ENCODE results near the gene SMR3B. TPM values are rescaled to one million over a fixed set of nuclear protein-coding genes. Genes with fewer than 3 reads are reported as not detected.

Gene SMR3B
- total RNA-seq, 3 donors from 2014 or later = not detected

DNA sequence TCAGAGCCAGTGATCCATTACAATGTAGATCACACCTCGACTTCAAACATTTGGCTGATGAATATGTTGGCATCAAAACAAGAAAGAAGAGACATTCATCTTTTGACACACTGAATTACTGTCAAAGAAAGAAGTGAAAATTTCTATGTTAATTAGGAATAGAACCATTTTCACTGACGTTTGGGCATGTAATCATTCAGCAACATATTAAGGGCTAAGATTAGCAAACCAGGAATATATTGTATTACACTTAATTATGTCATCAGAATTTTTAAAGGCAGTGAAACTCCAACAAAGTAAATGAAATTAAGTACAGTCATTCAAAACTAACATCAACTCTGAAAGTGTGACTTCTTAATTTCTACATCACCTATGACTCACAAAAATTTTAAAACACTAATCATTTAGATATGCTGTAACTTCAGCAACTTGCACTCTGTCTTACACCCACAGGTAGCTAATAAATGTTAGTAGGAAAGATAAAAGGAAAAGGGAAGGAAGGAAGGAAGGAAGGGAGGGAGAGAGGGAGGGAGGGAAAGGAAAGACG is 23.7 kb upstream of the SMR3B start:
- Histone ChIP-seq H3K27ac (no peak overlapping the region), H3K4me3 (no peak overlapping the region), H3K36me3 (no peaks in the 10 kb centered on the region), H3K27me3 (no peaks in the 10 kb centered on the region), H3K9me3 (no peaks in the 10 kb centered on the region), H3K4me1 (no peaks in the 10 kb centered on the region)
- intact Hi-C loops (cut with DNase I; ENCODE audit: low total_unique reads) = no loop called here
- no peak for DNase-seq (ENCODE audit: low spot score in 2 of 2)
- TF ChIP-seq POLR2AphosphoS5 (IDR thresholded peaks at IDR 0.05) (no peak), POLR2A (IDR thresholded peaks at IDR 0.05) (no peak)
- TF ChIP-seq, protein P1, sequence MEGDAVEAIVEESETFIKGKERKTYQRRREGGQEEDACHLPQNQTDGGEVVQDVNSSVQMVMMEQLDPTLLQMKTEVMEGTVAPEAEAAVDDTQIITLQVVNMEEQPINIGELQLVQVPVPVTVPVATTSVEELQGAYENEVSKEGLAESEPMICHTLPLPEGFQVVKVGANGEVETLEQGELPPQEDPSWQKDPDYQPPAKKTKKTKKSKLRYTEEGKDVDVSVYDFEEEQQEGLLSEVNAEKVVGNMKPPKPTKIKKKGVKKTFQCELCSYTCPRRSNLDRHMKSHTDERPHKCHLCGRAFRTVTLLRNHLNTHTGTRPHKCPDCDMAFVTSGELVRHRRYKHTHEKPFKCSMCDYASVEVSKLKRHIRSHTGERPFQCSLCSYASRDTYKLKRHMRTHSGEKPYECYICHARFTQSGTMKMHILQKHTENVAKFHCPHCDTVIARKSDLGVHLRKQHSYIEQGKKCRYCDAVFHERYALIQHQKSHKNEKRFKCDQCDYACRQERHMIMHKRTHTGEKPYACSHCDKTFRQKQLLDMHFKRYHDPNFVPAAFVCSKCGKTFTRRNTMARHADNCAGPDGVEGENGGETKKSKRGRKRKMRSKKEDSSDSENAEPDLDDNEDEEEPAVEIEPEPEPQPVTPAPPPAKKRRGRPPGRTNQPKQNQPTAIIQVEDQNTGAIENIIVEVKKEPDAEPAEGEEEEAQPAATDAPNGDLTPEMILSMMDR (IDR thresholded peaks at IDR 0.05) = no peak

DNA sequence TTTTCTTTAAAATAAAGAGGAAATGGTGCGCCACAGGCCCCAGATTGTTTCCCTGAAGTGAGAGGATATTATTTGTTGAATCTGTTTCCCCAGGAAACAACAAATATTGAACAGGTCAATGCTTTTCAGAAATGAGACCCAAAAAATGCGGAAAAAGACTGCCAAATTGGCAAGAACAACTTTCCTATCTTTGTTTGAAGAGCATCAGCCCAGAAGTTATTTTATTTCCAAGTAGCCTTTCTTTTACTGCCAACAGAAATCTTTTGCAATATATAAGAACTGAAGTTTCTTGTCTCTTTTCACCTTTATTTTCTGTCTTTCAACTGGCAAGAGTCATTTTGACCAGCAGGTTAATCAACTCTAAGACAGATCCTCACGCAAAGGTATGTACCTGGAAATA is 22.5 kb upstream of the SMR3B start, which contains the start of gene SMR3A:
Gene SMR3A, plus strand, starts transcription at position 301 of the 400 bp plus-strand sequence. CDS start 1,356 bp downstream, outside the sequence.
- Histone ChIP-seq H3K4me3 (no peak within 1 kb of the TSS), H3K27ac (no peak within 1 kb of the TSS), H3K4me1 (no peaks in the 10 kb centered on the region), H3K27me3 (no peaks in the 10 kb centered on the region), H3K9me3 (no peaks in the 10 kb centered on the region), H3K36me3 (no peaks in the 10 kb centered on the region)
- DNase-seq (ENCODE audit: low spot score in 2 of 2) = no peak
- TF ChIP-seq POLR2A (IDR thresholded peaks at IDR 0.05) (no peak), POLR2AphosphoS5 (IDR thresholded peaks at IDR 0.05) (no peak)
- TF ChIP-seq, protein P1 (IDR thresholded peaks at IDR 0.05) = no peak
- intact Hi-C loops (cut with DNase I; ENCODE audit: low total_unique reads) = no loop called here

DNA sequence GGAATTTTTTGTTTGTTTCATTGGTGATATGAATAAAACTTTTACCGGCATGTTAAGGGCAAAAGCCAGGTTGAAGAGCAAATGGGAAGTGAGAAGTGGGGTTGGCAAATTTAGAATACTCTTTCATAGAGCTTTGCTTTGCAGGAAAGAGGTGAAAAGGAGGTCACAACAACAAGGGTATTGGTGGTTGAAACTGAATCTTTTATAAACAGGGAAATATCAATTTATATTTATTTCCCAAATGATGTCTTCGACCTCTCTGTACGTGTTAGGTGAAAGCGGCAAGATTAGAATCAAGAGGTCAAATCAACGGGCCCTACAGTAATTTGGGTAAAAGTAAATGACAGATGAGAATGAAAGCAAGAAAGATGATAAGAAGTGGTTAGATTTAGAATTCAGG is 18.9 kb upstream of the SMR3B start:
- DNase-seq (ENCODE audit: low spot score in 2 of 2) = no peak
- no peaks in the 10 kb centered on the region for H3K4me1 ChIP-seq
- H3K9me3 ChIP-seq = no peaks in the 10 kb centered on the region
- H3K36me3 ChIP-seq = no peaks in the 10 kb centered on the region
- intact Hi-C loops (cut with DNase I; ENCODE audit: low total_unique reads) = no loop called here
- H3K27me3 ChIP-seq = no peaks in the 10 kb centered on the region
- H3K27ac ChIP-seq = no peak overlapping the region
- TF ChIP-seq, protein P1 (IDR thresholded peaks at IDR 0.05) = no peak
- TF ChIP-seq POLR2A (IDR thresholded peaks at IDR 0.05) = no peak
- no peak for TF ChIP-seq POLR2AphosphoS5 (IDR thresholded peaks at IDR 0.05)
- no peak overlapping the region for H3K4me3 ChIP-seq

DNA sequence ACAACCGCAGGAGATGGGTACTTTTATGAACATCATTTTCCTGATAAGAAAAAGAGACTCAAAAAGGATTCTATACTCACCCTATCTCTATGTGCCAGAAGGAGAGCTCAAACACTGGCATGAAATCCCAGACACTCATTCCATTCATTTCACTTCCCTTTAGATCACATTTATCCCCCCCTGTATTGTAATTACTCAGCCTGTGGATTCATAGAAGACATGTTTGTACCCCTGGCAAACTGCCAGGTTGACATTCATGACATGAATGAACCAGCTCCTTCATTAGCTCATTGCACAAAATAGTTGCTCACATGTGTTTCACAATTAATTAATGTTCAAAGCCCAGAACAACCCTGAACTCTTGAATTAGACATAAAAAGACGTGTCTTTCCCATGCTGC is 17.5 kb upstream of the SMR3B start:
- Histone ChIP-seq H3K9me3 (no peaks in the 10 kb centered on the region), H3K27ac (no peak overlapping the region), H3K4me1 (no peaks in the 10 kb centered on the region), H3K36me3 (no peaks in the 10 kb centered on the region), H3K27me3 (no peaks in the 10 kb centered on the region), H3K4me3 (no peak overlapping the region)
- intact Hi-C loops (cut with DNase I; ENCODE audit: low total_unique reads) = no loop called here
- no peak for DNase-seq (ENCODE audit: low spot score in 2 of 2)
- TF ChIP-seq POLR2A (IDR thresholded peaks at IDR 0.05) (no peak), POLR2AphosphoS5 (IDR thresholded peaks at IDR 0.05) (no peak)
- TF ChIP-seq, protein P1 (IDR thresholded peaks at IDR 0.05) = no peak

DNA sequence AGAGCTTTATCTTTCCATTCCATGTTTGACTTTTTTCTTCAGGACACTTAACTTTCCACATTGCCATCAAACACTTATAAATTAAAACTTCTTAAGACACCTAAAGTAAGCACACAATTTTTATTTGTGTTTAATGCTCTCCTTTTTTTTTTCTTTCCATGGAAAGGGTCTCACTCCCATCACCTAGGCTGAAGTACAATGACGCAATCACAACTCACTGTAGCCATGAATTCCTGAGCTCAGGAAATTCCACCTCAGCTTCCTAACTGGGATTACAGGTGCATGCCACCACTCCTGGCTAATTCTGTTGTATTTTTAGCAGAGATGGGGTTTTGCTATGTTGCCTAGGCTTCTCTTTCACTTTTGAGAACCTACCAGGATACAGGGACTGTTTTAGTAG is 15.1 kb upstream of the SMR3B start:
- intact Hi-C loops (cut with DNase I; ENCODE audit: low total_unique reads) = no loop called here
- Histone ChIP-seq H3K27me3 (no peaks in the 10 kb centered on the region), H3K36me3 (no peaks in the 10 kb centered on the region), H3K4me1 (no peaks in the 10 kb centered on the region), H3K4me3 (no peak overlapping the region), H3K9me3 (no peaks in the 10 kb centered on the region), H3K27ac (no peak overlapping the region)
- DNase-seq (ENCODE audit: low spot score in 2 of 2) = no peak
- TF ChIP-seq POLR2AphosphoS5 (IDR thresholded peaks at IDR 0.05) (no peak), POLR2A (IDR thresholded peaks at IDR 0.05) (no peak)
- TF ChIP-seq, protein P1 (IDR thresholded peaks at IDR 0.05) = no peak
